Heart left ventricle (tissue), 16 donors: Measurements from ENCODE around the gene ASXL1. TPM values are rescaled to one million over a fixed set of nuclear protein-coding genes. Genes with fewer than 3 reads are reported as not detected.
A peak's percentile ranks its signal among the peaks of the same experiment; 100 is the strongest.

Experiments
- ATAC-seq, 4 donors: fragments of 200-7000 bp; cut with Tn5 transposase; one replicate each; pipeline ENCODE4 v1.9.1; 2020 to 2022; ENCODE audit warnings: moderate library complexity in 4 of 4, mild to moderate bottlenecking in 3 of 4, moderate number of reproducible peaks in 1 of 4
- DNase-seq, 5 donors: peaks; one replicate each; pipeline ENCODE4 v3.0.0-alpha.2; 2020
- H3K27ac ChIP-seq, 12 donors: fragments of 200-600 bp; sonication (generic) in 4 of 12; one replicate each; pipeline versions ENCODE4 v1.5.0 to v1.8.0; 2016 to 2022; ENCODE audit warnings: mild to moderate bottlenecking in 2 of 12
- H3K27me3 ChIP-seq, 9 donors: fragments of 200-600 bp; sonication (generic) in 2 of 9; one replicate each; pipeline versions ENCODE4 v1.5.1 to v1.8.0; 2016 to 2022; ENCODE audit warnings: mild to moderate bottlenecking in 3 of 9
- H3K36me3 ChIP-seq, 9 donors: fragments of 200-600 bp; sonication (generic) in 2 of 9; one replicate each; pipeline versions ENCODE4 v1.5.0 to v1.8.0; 2018 to 2022; ENCODE audit warnings: mild to moderate bottlenecking in 2 of 9
- H3K4me1 ChIP-seq, 12 donors: fragments of 200-600 bp; sonication (generic) in 4 of 12; one replicate each; pipeline versions ENCODE4 v1.5.0 to v1.8.0; 2016 to 2022; ENCODE audit warnings: mild to moderate bottlenecking in 3 of 12
- H3K4me3 ChIP-seq, 12 donors: fragments of 200-600 bp; sonication (generic) in 4 of 12; one replicate each; pipeline versions ENCODE4 v1.5.0 to v1.8.0; 2017 to 2022; ENCODE audit warnings: mild to moderate bottlenecking in 9 of 12, moderate library complexity in 4 of 12
- H3K9me3 ChIP-seq, 12 donors: fragments of 200-600 bp; sonication (generic) in 4 of 12; one replicate each; pipeline versions ENCODE4 v1.5.0 to v1.8.0; 2016 to 2022; ENCODE audit warnings: mild to moderate bottlenecking in 1 of 12
- POLR2A ChIP-seq, 2 donors: fragments of 450-650 bp; IDR thresholded peaks; one replicate each; pipeline ENCODE4 v1.6.1; 2017; ENCODE audit warnings: antibody characterized with exemption in 2 of 2, mild to moderate bottlenecking in 2 of 2, moderate library complexity in 2 of 2
- WGBS, 4 donors: extraction: QIAGEN DNeasy Blood & Tissue Kit in 2 of 4; methylation state at CpG; one replicate each; pipeline versions ENCODE4 v1.1.5 to v1.1.7; 2013 to 2018; 5-methylcytosine and 5-hydroxymethylcytosine counted together
- intact Hi-C, 10 donors: fragments of 100-400 bp; cut with DNase I; formaldehyde crosslinking; loops; one replicate each; pipeline versions ENCODE4 v1.11.1 to v1.14.2; 2022
- polyA plus RNA-seq, 2 donors: library from polyadenylated mRNA; stranded (reverse); fragments of 200-250 nt; gene quantifications; one replicate each; pipeline ENCODE4 v1.2.3, GENCODE V29; 2013
- total RNA-seq, 9 donors: library from RNA; depleted of rRNA in 2 of 9; stranded (reverse); fragments of >200 nt in 2 of 9; fragmentation: NEBNext Ultra II Directional in 3 of 9; extraction: Animal tissue kit (Norgen Biotek cat#: 25700) in 3 of 9; gene quantifications; one replicate each; pipeline versions ENCODE4 v1.1.0 to v1.2.4, GENCODE V29; 2016 to 2023
- TF ChIP-seq, protein P1 (sequence below), 12 donors: fragments of 200-600 bp; sonication (generic) in 4 of 12; IDR thresholded peaks; one replicate each; pipeline versions ENCODE4 v1.5.0 to v1.8.0; 2018 to 2022; ENCODE audit warnings: antibody characterized with exemption in 12 of 12, mild to moderate bottlenecking in 5 of 12
- donor health status: ischemic (EF 13 %, LVEDD 7.1; RV severe dilation, severe dysfunction).
- donor health status: healthy with polysubstance abuse.
- donor health status: DM: no; HTN: yes; CAD: no.
- donor health status: DM: no; HTN: no; CAD: no.
- donor health status: ischemic (EF 25% LVEDD 6.9; RV normal size, moderate dysfunction).
- donor health status: ischemic (EF 25% LVEDD 5.7; RV mildly dilated, moderate dysfunction).
- donor health status: healthy.
- donor health status: DM: yes; HTN: yes; CAD: no.
- donor health status: ischemic (EF 35%, LVEDD 5.7; RV mildly dilated, moderate dysfunction).
- donor health status: nonischemic (EF 11% LVEDD 7.7; RV severe dilation, severe dysfunction).
- donor health status: DM: yes; HTN: yes; CAD: no.
- donor health status: PGD.
- donor health status: ischemic (EF 29% LVEDD 5.4; RV normal size, mild dysfunction).
- donor health status: nonischemic (EF 23%, LVEDD 6.1; RV moderate dilation, normal function).

Gene ASXL1
- total and polyA plus RNA-seq, 11 donors: 15.1 to 50.1 (median 26.5) TPM

DNA sequence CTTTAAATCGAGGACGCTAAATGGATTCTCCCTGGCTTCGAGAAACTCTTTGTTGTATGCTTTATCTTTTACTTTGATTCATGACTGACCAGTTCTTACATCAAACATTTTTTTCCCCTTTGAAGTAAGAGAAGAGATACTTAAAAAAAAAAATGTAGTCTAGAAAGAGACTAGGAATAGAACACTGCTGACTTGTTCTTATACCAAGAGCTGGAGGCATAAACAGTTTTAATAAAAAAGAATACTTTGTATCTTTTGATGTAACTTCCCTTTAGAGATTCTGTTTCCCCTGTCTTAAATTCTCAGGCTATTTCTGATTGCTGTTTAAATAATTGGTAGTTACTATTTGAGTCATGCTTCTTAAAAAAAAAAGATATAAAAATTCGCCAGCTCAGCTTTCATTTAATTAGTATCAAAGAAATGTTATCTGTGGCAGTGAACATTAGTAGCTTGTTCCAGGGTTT is 4.8 kb downstream of the ASXL1 start:
- TF ChIP-seq, protein P1, sequence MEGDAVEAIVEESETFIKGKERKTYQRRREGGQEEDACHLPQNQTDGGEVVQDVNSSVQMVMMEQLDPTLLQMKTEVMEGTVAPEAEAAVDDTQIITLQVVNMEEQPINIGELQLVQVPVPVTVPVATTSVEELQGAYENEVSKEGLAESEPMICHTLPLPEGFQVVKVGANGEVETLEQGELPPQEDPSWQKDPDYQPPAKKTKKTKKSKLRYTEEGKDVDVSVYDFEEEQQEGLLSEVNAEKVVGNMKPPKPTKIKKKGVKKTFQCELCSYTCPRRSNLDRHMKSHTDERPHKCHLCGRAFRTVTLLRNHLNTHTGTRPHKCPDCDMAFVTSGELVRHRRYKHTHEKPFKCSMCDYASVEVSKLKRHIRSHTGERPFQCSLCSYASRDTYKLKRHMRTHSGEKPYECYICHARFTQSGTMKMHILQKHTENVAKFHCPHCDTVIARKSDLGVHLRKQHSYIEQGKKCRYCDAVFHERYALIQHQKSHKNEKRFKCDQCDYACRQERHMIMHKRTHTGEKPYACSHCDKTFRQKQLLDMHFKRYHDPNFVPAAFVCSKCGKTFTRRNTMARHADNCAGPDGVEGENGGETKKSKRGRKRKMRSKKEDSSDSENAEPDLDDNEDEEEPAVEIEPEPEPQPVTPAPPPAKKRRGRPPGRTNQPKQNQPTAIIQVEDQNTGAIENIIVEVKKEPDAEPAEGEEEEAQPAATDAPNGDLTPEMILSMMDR (IDR thresholded peaks at IDR 0.05): no peak
- TF ChIP-seq POLR2A (IDR thresholded peaks at IDR 0.05): no peak
- peaks cover 0 to 8% (median 0%) of the 10 kb centered on the region in 9 donors for H3K36me3 ChIP-seq
- H3K4me1 ChIP-seq: peaks cover 2 to 86% (median 42%) of the 10 kb centered on the region in 12 donors
- H3K27me3 ChIP-seq: no peaks in the 10 kb centered on the region
- intact Hi-C loops: loop anchor here in 2 of 10 donors (5.0 to 10.0 kb wide), 2 partner anchors 72 to 114 kb away; no protein-coding TSS in a partner anchor
- no peaks in the 10 kb centered on the region for H3K9me3 ChIP-seq
- peak overlapping the region in 2 of 12 donors; percentile 28 to 51 for H3K27ac ChIP-seq
- H3K4me3 ChIP-seq: no peak overlapping the region
- no peak for ATAC-seq
- WGBS, 4 donors: 20 to 43% (median 35%) methylated on average over 4 of the region's 4 CpGs
- DNase-seq: no peak

DNA sequence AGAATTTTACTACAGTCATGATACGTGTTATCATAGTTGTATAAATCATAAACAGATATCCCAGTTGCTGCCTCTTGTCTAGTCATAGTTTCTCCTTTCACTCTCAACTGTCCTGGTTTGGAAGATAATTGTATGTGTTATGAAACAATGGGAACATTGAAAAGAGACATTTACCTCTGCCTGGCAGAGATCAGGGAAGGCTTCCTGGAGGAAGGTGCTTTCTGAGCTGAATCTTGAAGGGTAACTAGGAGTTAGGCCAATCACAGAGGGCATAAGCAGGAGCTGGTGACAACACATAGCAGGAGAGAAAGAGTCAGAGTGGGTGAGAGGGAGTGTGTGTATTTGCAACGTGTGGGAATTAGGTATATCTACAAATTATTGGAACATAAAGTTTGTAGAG is 5.4 kb downstream of the ASXL1 start:
- ATAC-seq (no peak), DNase-seq (no peak)
- WGBS, 4 donors: 74 to 81% (median 80%) methylated on average over 2 of the region's 2 CpGs
- H3K27me3 ChIP-seq: no peaks in the 10 kb centered on the region
- H3K4me1 ChIP-seq: peaks cover 2 to 92% (median 44%) of the 10 kb centered on the region in 12 donors
- H3K9me3 ChIP-seq: no peaks in the 10 kb centered on the region
- H3K36me3 ChIP-seq: peaks cover 0 to 13% (median 2%) of the 10 kb centered on the region in 9 donors
- H3K27ac ChIP-seq: peak overlapping the region in 2 of 12 donors; percentile 28 to 51
- intact Hi-C loops: loop anchor here in 2 of 10 donors (5.0 to 10.0 kb wide), 2 partner anchors 71 to 114 kb away; no protein-coding TSS in a partner anchor
- TF ChIP-seq, protein P1 (IDR thresholded peaks at IDR 0.05): no peak
- no peak overlapping the region for H3K4me3 ChIP-seq

GRCh38 chr20:32364554-32365208 is 6.5 kb downstream of the ASXL1 start:
- ATAC-seq: no peak
- Histone ChIP-seq H3K27ac (no peak overlapping the region), H3K36me3 (peaks cover 0 to 24% (median 9%) of the 10 kb centered on the region in 9 donors), H3K4me1 (peaks cover 2 to 93% (median 42%) of the 10 kb centered on the region in 12 donors), H3K4me3 (no peak overlapping the region), H3K27me3 (no peaks in the 10 kb centered on the region), H3K9me3 (no peaks in the 10 kb centered on the region)
- WGBS, 4 donors: 76 to 82% (median 79%) methylated on average over 7 of the region's 7 CpGs
- TF ChIP-seq, protein P1 (IDR thresholded peaks at IDR 0.05): no peak
- TF ChIP-seq POLR2A (IDR thresholded peaks at IDR 0.05): no peak
- DNase-seq: no peak
- intact Hi-C loops: loop anchor here in 2 of 10 donors (5.0 to 10.0 kb wide), 2 partner anchors 70 to 113 kb away; no protein-coding TSS in a partner anchor

- ATAC-seq (no peak), DNase-seq (no peak)
- Histone ChIP-seq H3K4me3 (no peak overlapping the region), H3K9me3 (no peaks in the 10 kb centered on the region), H3K27ac (no peak overlapping the region), H3K4me1 (peaks cover 2 to 85% (median 35%) of the 10 kb centered on the region in 12 donors), H3K27me3 (no peaks in the 10 kb centered on the region), H3K36me3 (peaks cover 0 to 33% (median 18%) of the 10 kb centered on the region in 9 donors)
- WGBS, 4 donors: 60 to 70% (median 64%) methylated on average over 5 of the region's 5 CpGs
- intact Hi-C loops: loop anchor here in 1 of 10 donors (10.0 kb wide), 1 partner anchor 69 kb away; no protein-coding TSS in a partner anchor
- TF ChIP-seq, protein P1 (IDR thresholded peaks at IDR 0.05): no peak
- no peak for TF ChIP-seq POLR2A (IDR thresholded peaks at IDR 0.05)
Measured at GRCh38 chr20:32365564-32365963, 7.4 kb downstream of the ASXL1 start.
